ENCODE results near the gene DNAJC22. TPM values are rescaled to one million over a fixed set of nuclear protein-coding genes. Genes with fewer than 3 reads are reported as not detected.

Gene DNAJC22
- total RNA-seq, 1 donor from 2014 or later: not detected

DNA sequence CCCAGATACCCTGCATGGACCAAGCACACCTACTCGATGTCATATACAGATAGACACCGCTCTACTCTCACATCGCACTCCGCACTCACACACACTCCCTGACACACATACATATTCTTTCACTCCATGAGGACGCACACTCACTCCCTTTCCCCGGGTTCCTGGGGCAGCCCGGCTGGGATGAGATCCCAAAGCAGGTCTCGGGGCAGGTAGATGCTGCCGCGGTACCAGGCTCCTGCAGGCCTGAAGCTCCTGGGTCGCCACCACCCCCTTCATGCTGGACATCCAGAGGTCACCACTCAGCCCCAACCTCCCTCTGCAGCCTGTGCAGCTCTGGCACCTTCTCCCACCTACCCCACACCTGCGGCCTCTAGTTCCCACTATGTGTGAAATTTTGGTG, 12.0 kb upstream of the DNAJC22 start:
- Mint-ChIP-seq H3K4me3 (no peak overlapping the region), H3K36me3 (ENCODE audit: low read depth) (no peaks in the 10 kb centered on the region), H3K4me1 (peaks cover 31% of the 10 kb centered on the region), H3K9me3 (no peaks in the 10 kb centered on the region), H3K27me3 (peaks cover 52% of the 10 kb centered on the region), H3K27ac (no peak overlapping the region)
- ChIA-PET CTCF (interaction anchor here (0.7 to 8.9 kb wide), 4 partner anchors 12 to 40 kb away, joined by 3 to 59 read pairs (median 4); partner anchors contain the start of genes DNAJC22, PRPH and TROAP), POLR2A (interaction anchor here (1.1 to 1.4 kb wide), 2 partner anchors 12 to 38 kb away, joined by 3 to 5 read pairs; partner anchors contain the start of gene TROAP)
- no peak for ATAC-seq (ENCODE audit: low read depth)
- TF ChIP-seq CTCF (IDR thresholded peaks at IDR 0.05): no peak
- no peak for DNase-seq
- intact Hi-C loops (cut with micrococcal nuclease): loop anchor here (1.0 kb wide), 1 partner anchor 8 kb away; no protein-coding TSS in a partner anchor

DNA sequence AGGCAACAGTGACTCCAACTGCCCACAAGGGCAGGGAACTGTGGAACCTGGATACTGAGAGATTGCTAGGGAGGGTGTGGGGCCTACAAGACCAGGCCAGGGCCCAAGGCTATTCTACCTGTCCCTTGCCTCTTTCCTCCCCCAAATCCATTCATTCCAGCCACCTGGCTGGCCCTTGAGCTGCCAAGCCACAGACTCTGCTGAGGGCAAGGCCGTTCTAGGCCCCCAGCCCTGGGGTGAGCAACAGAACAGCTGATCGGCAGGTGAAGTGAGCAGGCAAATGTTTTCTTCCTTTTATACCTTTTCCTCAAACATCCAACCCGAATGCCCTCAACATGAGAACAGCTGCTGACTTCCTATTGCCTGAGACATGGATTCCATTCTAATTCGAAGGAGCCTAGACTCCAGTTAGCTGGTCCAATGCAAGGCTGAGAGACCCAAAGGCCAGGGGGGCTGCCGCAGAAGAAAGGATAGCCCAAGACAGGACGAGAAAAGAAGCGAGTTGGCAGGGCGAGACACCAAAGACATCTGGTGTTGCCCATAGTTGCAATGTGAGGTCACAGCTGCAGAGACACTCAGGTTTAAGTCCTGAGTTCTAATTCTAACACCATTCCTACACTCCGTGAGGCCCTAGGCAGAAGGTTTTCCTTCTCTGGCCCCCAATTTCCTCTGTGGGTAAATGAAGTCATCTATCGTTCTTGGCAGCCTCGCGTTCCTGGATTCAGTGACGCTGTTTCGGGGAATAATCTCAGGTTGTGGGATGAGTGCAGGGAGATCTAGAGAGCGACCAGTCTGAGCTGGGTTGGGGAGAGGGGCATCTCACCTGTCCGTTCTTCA, 11.4 kb upstream of the DNAJC22 start:
- H3K9me3 Mint-ChIP-seq: no peaks in the 10 kb centered on the region
- H3K4me3 Mint-ChIP-seq: peak overlapping the region; percentile 9
- POLR2A ChIA-PET: interaction anchor here (1.1 to 1.4 kb wide), 2 partner anchors 13 to 39 kb away, joined by 3 to 5 read pairs; partner anchors contain the start of gene TROAP
- no peak overlapping the region for H3K27ac Mint-ChIP-seq
- DNase-seq: no peak
- CTCF ChIA-PET: interaction anchor here (0.7 to 8.9 kb wide), 5 partner anchors 13 to 46 kb away, joined by 3 to 59 read pairs (median 4); partner anchors contain the start of genes DNAJC22, PRPH and TROAP
- H3K4me1 Mint-ChIP-seq: peaks cover 31% of the 10 kb centered on the region
- peaks cover 52% of the 10 kb centered on the region for H3K27me3 Mint-ChIP-seq
- H3K36me3 Mint-ChIP-seq (ENCODE audit: low read depth): no peaks in the 10 kb centered on the region
- intact Hi-C loops (cut with micrococcal nuclease): no loop called here
- TF ChIP-seq CTCF (IDR thresholded peaks at IDR 0.05): no peak
- ATAC-seq (ENCODE audit: low read depth): no peak

DNA sequence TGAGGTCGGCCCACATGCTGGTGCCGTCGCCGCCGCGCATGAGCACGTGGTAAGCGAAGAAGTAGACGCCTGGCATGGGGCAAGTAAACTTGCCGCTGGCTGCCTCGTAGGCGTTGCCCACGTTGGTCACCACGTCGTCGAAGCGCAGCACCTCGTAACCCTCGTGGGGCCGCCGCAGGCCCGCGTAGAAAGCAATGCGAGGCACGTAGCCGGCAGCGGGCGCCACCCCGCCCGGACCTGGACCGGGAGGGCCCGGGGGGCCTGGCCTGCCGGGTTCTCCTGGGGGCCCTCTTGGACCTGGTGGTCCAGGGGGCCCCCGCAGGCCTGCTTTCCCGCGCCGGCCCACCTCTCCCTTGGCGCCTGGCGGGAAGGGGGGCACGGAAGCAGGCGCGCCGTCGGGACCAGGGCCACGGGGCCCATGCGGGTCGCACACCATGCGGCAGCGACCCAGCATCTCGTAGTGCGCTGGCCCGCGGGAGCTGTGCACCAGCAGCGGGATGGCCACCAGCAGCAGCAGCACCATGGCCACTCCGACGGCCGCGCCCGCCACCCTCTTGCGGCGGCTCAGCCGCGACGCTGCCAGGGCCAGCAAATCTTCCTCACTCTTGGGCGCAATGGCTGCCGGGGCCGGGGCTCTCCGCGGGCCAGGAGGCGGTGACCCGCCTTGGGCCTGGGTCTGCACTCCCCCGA, 10.6 kb upstream of the DNAJC22 start:
- intact Hi-C loops (cut with micrococcal nuclease): no loop called here
- H3K4me3 Mint-ChIP-seq: no peak overlapping the region
- POLR2A ChIA-PET: interaction anchor here (1.1 kb wide), 1 partner anchor 13 kb away, joined by 5 read pairs; the partner anchor contains the start of gene TROAP

GRCh38 chr12:49336645-49337584, 9.8 kb upstream of the DNAJC22 start, which contains the start of gene C1QL4:
Gene C1QL4, minus strand, starts transcription at chr12:49337188. Its CDS starts 711 bp downstream, at chr12:49336477.
- POLR2A ChIA-PET: interaction anchor here (0.7 kb wide), 1 partner anchor 42 kb away, joined by 4 read pairs; the partner anchor contains the start of gene PRPH
- H3K36me3 Mint-ChIP-seq (ENCODE audit: low read depth): no peaks in the 10 kb centered on the region
- no peaks in the 10 kb centered on the region for H3K9me3 Mint-ChIP-seq
- ATAC-seq (ENCODE audit: low read depth): peak; percentile 97
- intact Hi-C loops (cut with micrococcal nuclease): loop anchor here (1.0 kb wide), 2 partner anchors 14 to 49 kb away; partner anchors contain the start of gene TROAP
- no peak for TF ChIP-seq CTCF (IDR thresholded peaks at IDR 0.05)
- CTCF ChIA-PET: interaction anchor here (1.0 to 8.9 kb wide), 8 partner anchors 11 to 49 kb away, joined by 3 to 59 read pairs (median 5); partner anchors contain the start of genes DNAJC22 and PRPH
- peaks cover 31% of the 10 kb centered on the region for H3K4me1 Mint-ChIP-seq
- no peak within 1 kb of the TSS for H3K27ac Mint-ChIP-seq
- peak; percentile 95 for DNase-seq
- H3K27me3 Mint-ChIP-seq: peaks cover 49% of the 10 kb centered on the region
- peak within 1 kb of the TSS; percentile 73 for H3K4me3 Mint-ChIP-seq

More for the DNA sequence above, 10.6 kb upstream of the DNAJC22 start:
- H3K36me3 Mint-ChIP-seq (ENCODE audit: low read depth): no peaks in the 10 kb centered on the region
- no peak for TF ChIP-seq CTCF (IDR thresholded peaks at IDR 0.05)
- peaks cover 55% of the 10 kb centered on the region for H3K27me3 Mint-ChIP-seq
- ATAC-seq (ENCODE audit: low read depth): no peak
- CTCF ChIA-PET: interaction anchor here (1.5 to 8.9 kb wide), 5 partner anchors 13 to 49 kb away, joined by 4 to 59 read pairs (median 5); partner anchors contain the start of gene DNAJC22
- no peak overlapping the region for H3K27ac Mint-ChIP-seq
- H3K9me3 Mint-ChIP-seq: no peaks in the 10 kb centered on the region
- DNase-seq: no peak
- H3K4me1 Mint-ChIP-seq: peaks cover 31% of the 10 kb centered on the region
